NCI-H526 treated with DMSO at 0.1 percent for 48 hours (cell line): ENCODE measurements around the gene ARHGEF3.

ENCODE experiments used
- DNase-seq: peaks from one replicate; lab custom pipeline; 2025; lab: John Stamatoyannopoulos, UW

ARHGEF3 gene

DNA sequence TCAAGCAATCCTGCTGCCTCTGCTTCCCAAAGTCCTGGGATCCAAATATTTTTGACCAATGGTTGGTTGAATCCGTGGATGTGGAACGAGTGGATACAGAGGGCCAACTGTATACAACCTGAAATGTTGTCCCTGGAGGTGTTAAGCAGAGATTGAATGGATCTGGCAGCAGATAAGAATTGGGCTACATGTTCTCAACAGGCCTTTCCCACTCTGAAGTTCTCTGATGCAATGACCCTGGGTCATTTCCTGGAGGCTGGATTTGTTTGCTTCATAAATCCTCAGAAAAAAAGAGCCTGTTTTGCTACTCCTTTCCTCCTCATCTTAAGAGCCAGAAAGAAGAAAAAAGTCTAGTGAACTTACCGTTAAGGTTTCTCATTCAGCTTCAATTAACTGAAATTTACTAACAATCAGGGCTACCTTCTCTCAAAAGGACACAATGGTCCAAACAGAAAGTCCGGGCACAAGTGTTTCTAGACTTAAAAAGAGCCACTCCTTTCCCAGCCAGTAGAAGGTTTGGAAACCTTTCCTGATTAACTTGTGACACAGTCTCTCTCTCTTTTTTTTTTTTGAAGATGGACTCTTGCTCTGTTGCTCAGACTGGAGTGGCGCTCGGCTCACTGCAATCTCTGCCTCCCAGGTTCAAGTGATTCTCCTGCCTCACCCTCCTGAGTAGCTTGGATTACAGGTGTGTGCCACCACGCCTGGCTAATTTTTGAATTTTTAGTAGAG, 6.5 kb downstream of the ARHGEF3 start:
- DNase-seq: no peak

- DNase-seq: no peak
Observed at GRCh38 chr3:56792193-56792592, 9.6 kb downstream of the ARHGEF3 start.

DNA sequence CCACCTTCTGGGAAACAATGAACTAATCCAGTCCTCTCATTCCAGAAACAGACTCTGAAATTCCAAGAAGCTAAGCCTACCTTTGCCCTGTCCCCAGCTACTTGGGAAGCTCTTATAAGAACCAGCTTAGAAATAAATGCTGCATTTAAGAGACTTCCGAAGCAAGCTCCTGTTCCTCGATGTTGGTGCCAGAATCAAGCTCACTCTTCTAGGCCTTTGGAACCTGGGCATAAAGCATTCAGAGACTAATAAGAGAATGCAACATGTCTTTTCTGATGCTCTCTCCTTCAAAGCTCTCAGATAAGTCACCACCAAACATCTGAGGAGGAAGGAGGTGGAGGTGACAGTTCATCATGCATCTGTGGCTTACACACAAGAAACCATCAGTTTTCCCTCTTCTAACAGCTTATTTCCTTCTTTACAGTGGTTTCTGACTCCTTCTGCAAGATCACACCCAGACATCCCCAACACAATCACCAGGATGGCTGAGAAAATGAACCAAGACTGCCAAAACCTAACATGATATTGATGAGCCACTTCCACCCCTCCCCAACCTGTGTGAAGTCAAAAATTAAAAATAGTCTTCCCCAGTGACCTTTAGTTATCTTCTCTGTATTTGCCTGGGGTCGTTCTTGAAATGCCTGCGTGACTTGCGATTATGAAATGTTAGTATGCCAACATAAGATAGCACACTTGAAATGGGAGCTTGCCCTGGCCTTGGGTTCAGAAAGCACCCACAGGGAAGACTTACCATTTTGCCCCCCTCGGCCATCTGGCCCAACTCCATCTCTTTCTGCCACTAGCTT, 11.5 kb downstream of the ARHGEF3 start:
- DNase-seq: no peak

DNA sequence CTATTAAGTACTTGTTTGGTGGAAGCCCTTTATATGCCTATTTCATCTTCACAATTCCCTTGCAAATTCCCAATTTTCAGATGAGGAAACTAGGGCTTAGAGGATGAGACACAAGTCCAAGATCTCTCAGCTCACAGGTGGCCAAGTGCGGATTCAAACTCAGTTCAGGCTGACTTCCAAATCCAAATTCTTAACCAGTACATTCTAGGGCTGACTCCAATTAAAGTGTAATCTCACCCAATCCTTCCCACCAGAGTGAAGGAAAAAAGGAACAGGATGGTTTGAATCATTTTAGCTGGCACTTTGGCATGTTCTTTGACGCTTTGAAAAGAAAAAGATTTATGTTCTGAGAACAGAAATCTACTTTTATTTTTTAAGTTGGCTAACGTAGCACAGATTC, 12.7 kb downstream of the ARHGEF3 start:
- DNase-seq: no peak

DNA sequence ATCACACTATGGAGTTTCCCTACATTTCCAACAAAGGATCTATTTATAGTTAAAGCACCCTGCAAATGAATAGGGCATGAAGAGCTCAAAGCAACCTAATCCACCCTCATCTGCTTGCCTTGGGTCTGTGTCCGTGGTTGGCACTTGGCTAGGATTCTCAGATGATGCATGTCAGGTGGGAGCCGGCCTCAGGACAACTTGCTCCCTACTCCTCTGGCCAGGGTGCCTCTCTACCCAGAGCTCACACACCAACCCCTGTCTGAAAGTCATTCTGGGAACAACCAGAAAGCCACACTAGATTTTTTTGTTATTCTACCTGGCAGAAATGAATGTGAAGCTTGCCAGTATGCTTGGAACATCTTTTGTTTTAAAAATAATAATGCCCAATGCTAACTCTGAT, 13.2 kb downstream of the ARHGEF3 start:
- no peak for DNase-seq

- DNase-seq: no peak
Observed at GRCh38 chr3:56787784-56788256, 13.9 kb downstream of the ARHGEF3 start.

DNA sequence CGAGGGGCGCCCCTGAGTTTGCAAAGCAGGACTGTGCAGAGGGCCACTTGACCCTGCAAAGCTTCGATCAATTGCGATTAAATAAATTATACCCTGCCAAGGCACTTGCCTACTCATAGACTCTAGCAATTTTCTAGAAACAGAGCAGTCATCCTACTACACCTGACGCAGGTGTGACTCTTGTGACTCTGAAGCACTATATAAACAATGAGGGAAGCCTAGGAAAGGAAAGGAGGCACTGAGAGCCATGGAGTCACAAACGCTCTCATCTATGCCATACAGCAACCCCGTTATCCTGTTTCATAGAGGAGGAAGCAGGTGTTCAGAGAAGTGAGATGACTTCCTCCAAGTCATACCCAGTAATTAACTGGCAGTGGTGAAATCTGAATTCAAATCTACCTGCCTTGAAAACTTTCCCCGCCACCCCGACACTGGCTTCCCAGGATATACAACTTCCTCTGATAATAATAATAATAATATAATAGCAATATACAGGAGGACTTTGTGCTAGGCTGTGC, 14.4 kb downstream of the ARHGEF3 start:
- DNase-seq: no peak

DNA sequence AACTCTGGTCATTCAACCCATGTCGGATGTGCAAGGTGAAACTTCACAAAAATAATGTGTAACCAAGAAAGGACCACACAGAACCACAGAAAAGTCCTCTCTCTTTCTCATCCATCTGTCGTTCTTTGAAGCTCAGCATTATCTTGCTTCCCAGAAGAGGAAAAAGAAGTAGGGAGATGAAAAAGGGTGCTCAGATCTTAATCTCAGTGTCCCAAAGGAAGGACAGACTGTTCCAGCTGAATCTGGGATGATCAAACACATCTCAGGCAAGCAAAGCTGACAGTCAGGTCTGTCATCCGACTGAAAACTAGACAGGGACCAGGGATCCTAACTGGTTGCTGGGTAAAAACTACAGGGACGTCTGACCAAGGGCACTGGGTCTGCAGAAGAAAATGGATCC, 16.2 kb downstream of the ARHGEF3 start:
- DNase-seq: no peak

- DNase-seq: no peak
Observed at GRCh38 chr3:56784448-56785001, 17.2 kb downstream of the ARHGEF3 start.

DNA sequence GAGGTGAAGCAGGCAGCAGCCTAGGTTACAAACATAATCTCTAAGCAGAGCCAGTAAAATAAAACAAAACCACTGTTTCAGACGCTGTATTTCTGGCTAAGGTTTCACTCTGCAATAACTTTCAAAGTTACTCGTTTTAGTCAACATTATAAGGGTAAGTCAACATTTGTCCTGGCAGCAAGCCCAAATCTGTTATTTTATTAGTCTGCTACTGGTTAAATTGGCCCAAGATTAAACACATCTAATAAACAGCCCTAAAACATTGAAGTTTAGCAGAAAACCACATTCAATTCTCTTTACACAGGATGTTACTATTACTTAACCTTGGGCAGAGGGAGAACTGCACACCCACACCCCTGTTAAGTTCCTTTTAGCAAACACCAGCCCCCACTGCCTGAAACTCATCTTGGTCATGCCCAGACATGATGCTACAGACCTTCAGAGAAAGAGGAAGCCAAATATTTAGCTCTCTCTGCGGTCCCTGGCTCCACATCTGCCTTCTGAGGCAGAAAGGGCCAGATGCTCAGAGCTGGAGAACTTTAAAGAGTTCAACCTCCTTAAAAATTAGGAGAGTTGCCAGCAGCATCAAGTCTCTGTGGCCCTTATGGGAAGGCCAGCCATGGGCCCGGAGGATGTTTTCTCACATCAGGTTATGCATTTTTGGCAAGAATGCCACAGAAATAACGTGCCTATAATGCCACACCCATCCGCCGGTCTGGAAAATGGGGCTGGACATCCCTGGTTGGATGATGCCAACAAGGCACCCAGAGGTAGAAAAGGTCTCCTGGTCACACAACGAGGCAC, 17.9 kb downstream of the ARHGEF3 start:
- DNase-seq: no peak

- no peak for DNase-seq
Observed at GRCh38 chr3:56782906-56783305, 18.8 kb downstream of the ARHGEF3 start.

DNA sequence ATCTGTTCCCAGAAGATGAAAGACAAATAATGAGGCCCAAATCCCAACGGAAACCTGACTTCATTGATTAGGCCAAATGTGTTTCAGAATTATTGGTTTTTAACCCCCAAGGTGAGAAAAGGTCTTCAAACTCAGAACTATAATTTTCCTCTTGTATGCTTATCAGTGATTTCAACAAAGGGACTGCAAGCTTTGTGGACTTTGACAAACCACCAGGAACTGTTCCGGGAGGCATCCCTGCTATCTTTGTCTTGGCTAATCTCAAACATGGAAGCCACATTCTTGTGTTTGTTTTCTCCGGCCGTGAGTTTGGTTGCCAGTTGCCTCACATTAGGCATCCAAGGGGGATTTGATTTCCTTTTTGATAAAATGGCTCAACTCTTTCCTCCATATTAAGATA, 19.5 kb downstream of the ARHGEF3 start:
- DNase-seq: no peak

GRCh38 chr3:56781762-56782161, 20.0 kb downstream of the ARHGEF3 start:
- DNase-seq: no peak

- no peak for DNase-seq
Observed at GRCh38 chr3:56780936-56781335, 20.8 kb downstream of the ARHGEF3 start.

- peak; percentile 55 for DNase-seq
Observed at GRCh38 chr3:56778893-56779292, 22.9 kb downstream of the ARHGEF3 start.

- no peak for DNase-seq
Observed at GRCh38 chr3:56776556-56776950, 25.2 kb downstream of the ARHGEF3 start.

- no peak for DNase-seq
Observed at GRCh38 chr3:56775838-56776555, 25.8 kb downstream of the ARHGEF3 start.

- DNase-seq: no peak
Observed at GRCh38 chr3:56775445-56775837, 26.3 kb downstream of the ARHGEF3 start.

GRCh38 chr3:56773986-56774385, 27.8 kb downstream of the ARHGEF3 start:
- no peak for DNase-seq

DNA sequence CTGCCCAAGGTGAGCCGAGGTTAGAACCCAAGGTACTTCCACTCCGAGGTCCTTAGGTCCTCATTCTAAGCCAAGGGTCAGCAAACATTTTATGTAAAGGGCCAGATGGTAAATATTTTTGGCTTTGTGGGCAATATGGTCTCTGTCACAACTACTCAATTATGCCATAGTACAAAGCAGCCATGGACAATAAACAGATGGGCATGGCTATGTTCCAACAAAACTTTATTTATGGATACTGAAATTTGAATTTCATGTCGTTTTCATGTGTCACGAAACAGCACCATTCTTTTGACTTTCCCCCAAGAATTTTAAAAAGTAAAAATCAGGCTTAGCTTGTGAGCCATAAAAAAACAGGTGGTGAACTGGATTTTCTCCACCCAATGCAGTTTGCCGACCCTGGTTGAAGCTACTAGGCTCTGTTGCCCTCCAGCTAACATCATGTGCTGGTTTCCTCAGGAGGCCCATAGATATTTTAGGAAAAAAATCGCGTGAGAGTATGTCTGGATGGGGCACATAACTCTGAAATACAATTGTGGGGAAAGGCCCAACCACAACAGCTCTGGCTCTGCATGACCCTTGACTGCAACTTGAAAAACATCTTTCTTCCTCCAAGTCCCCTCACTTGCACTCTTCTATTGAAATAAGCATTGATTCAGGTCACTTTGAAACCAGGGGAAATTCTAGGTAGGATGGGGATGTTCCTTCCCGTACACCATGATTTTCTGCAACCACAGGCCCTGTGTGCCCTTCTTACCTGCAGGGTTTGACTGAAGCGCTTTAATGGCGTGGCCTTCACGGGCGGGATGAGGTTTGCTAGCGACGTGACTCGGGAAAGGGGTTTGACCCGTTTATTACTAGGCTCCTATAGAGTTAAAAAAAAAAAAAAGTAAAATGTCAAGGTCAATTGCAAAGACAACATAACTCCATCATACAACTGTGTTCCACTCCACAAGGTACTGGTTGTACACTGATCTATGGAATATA, 28.5 kb downstream of the ARHGEF3 start:
- DNase-seq: no peak
